D341Med (cell line): ENCODE results near the gene IGSF9.

Experiments
- DNase-seq: peaks from one replicate; pipeline ENCODE4 v3.0.0; 2012; ENCODE audit warnings: low spot score

IGSF9 gene

DNA sequence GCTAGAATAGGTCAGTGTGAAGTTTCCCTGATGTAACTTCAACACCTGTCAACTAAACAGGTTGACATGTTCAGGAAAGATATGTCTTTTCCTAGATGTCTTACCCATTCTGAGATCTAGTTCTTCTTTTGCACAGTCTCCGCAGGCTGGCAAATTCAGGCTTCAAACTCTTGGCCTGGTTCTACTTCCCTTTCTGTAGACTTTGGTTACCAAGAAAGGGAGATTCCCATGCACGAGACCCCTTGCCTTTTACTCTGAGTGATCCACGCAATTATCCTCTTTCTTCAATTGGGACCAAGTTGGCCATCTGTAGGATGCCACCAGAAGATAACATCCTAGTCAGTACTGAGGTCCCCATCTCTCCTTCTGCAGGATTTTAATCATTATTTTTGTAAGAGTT is 47.5 kb downstream of the IGSF9 start:
- no peak for DNase-seq

DNA sequence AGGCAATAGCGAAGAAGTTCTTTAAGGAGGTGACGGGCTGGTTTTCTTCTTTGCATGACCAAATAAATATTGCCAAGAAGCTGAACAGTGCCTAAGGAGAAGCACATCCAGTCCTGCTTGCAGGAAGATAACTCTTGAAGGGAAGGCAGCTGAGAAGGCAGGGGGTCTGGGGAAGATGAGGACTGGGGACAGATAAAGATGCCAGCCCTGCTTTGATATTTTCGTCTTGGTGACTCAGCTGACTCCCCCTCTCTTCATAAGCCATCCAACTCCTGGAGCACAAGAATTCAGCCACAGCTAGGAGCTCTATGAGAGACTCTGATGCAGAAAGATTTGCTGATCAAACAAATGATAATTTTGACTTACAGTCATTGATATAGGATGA is 48.9 kb downstream of the IGSF9 start:
- DNase-seq, result no peak

DNA sequence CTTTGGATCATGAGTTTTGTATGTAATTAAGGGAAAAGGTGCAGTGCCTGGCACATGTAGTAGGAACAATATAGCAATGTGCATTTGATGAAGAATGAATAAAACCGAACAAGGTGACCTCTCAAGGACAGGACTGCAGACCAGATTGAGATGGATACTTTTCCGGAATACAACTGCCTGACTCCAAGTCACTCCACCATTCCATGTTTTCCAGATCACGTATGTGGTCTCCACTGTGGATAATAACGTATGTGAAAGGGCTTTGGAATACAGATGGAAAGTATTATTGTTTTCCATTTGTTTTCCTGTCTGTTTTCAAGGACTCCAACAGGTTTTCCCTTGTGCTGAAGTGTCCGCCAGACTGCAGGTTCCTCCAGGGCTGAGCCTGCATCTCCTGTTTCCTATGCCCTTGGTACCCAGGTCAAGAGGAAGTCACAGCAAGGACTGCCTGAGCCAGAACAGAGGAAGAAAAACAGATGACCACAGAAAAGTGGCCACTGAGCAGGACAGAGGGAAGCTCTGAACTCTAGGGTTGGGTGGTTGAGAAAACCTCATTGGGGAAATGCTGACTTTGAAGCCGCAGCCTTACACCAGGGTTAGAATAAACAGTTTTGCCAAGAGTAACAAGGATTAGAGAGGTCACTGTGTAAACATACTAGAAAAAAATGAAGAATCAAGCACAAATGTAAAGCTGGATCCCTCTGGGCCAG is 49.4 kb downstream of the IGSF9 start:
- no peak for DNase-seq

DNA sequence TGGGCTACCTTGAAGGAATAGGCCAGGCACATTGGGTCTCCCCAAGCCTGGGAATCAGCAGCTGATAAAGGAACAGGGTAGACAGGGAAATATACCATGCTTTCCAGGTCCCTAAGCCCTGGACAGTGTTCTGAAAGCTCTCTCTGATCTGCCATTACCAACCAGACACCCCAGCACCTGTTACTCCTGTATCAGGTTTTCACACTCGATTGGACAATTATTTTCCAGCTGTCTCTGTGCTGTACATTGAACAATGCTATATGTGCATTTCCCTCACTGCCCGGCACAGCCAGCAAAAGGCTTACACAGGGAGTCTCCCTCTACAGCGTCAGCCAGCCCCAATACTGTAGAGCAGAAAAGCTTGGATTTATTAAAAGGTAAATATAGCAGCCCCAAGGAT is 50.1 kb downstream of the IGSF9 start:
- DNase-seq, result no peak

DNA sequence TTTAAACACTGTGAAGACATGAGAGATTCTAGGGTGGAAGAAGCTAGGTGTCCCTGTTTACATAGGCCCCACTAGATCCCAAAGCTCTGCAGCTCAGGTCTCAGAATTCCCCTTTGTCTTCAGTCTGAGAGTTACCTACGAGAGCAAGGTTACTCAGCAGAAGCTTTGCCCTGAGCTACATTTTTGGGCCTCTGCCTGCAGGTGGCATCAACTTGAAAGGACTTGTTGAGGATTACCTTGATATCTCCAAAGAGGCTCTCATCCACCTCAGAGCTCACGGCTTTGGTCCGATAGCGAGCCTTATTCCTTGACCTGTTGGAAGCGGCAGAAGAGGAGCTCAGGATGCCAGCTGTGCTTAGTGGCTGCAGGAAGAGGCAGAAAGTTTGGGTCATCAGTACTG is 52.5 kb downstream of the IGSF9 start:
- DNase-seq, result no peak

DNA sequence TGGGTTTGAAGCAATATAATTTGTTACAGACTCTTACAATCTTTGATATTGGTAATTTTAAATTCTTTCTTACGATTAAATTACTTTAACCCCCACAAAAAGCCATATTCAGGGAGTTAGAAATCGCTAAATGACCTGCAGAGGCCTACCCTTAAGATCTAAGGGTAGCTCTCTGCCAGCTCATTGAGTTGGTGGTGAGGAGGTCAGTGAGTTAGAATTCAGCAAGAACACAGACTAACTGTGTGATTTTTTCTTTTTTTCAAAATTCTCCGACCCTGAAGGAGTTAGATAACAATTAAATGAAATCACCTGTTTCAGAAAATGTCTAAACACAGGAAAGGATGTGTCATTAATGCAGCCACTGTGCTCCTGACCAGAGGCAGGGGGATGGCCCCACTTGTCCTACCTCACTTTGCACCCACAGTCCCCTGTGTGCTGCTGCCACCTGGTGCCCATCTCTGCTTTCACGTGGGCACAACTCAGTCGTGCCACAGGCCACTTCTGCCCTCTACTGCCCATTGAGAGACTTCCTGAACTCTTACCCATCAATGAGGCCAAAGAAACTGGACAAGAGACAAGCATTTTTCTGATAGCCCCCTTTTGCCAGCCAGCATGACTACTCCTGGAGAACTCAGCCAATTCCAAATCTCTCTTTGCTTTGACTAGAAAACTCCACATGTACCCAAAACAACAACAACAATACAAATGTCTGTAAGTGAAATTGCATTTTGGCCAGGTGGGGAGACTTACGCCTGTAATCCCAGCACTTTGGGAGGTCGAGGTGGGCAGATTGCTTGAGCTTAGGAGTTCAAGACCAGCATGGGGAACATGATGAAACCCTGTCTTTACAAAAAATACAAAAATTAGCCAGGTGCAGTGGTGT is 53.9 kb downstream of the IGSF9 start:
- DNase-seq, result peak; percentile 89

DNA sequence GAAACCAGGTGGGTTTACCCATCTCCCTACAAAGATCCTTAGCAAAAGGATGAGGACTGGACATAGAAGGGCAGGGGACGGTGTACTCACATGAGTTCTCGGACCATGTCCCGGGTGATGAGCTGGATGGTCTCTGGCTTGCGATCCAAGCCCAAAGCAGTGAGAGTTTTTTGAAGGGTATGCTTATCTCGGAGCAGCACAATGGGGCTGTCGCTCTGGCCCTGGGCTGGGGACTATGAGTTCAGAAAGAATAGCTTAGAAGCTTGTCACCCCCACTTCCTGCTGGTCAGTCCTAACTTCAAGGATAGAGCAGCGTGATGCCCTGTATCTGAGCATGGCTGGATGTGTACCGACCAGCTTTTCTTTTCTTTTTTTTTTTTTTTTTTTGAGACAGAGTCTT is 55.0 kb downstream of the IGSF9 start:
- DNase-seq, result no peak

DNA sequence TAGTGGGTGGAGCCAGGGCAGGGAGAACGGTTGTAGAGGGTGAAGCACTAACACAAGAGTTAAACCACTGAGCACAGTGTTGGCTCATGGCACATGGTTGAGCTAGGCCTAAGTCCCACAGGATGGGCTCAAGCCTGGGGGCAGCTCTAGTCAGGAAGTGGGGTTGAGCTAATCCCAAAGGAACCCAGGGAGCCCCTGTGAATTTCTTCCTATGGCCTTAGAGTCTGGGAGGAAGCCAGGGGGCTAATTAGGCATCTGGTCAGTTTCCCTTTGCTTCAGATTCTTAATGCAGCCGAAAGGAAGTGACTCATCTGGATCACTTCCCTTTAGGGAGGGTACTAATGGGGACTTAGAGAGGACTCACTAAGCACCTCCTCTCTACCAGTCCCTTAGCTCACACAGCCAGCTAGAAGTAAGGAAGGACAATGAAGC is 55.6 kb downstream of the IGSF9 start:
- no peak for DNase-seq

DNA sequence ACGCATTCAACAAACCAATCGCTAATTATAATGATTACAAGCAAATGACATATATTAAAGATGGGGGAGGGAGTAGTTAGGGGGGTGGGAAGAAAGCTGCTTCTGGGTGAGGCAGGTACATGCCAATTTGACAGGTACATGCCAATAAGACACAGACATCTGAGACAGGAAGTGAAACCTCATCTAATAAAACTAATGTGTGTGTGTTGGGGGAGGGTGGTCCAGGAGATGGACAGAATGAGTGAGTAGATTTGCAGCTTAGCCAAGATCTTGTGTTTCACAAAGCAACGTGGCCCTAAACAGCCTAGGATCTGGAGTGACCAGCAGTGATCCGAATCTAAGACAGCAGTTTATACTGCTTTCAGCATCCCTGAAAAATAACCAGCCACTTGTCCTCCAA is 56.2 kb downstream of the IGSF9 start:
- DNase-seq, result no peak

DNA sequence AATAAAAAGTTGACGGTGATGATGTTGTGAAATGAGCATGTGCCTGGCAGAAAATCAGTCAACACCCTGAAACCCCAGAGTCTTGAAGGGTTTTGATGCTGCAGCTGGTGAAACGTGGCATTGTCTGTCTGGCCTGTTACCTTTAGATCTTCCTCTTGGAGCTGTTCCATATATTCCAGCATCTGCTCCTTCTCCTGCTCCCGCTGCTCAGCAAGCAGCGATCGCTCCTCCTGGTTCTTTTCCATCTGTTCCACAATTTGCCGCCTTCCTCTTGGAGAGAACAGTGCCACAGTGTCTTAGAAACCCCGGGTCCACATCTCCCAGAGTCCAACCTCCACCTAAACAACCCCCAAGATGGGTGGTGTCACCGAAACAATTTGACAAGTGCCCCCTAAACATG is 61.1 kb downstream of the IGSF9 start:
- no peak for DNase-seq

DNA sequence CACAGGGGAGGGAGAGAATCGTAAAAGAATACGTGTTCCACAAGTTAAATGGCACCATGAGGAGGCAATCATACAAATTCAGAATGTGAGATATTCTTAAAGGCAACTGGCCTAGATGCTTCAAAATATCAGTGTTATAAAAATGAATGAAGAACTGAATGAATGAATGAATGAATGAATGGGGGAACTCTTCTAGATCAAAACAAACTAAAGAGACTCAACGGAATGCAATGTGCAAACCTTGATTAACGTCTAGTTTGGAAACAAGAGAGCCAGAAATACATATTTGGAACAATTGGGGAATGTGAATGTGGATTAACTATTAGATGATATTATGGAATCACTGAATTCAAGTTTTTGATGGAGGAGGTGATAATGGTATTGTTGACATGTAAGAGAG is 62.3 kb downstream of the IGSF9 start:
- DNase-seq, result no peak

DNA sequence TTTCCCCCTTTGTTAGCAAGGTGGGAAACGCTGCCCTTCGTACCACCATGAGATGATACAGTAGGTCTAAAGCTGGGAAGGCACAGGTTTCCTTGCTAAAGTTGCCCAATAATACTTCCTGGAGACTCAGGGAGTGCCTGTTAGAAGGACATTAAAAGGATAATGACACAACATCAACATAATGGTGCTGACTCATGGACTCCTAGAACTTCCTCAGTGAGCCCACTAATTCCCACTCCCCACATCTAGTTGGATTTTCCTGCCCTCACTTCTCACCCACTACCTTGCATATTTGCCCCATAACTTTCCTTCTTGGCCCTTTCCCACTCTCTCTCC is 62.9 kb downstream of the IGSF9 start:
- DNase-seq, result no peak

DNA sequence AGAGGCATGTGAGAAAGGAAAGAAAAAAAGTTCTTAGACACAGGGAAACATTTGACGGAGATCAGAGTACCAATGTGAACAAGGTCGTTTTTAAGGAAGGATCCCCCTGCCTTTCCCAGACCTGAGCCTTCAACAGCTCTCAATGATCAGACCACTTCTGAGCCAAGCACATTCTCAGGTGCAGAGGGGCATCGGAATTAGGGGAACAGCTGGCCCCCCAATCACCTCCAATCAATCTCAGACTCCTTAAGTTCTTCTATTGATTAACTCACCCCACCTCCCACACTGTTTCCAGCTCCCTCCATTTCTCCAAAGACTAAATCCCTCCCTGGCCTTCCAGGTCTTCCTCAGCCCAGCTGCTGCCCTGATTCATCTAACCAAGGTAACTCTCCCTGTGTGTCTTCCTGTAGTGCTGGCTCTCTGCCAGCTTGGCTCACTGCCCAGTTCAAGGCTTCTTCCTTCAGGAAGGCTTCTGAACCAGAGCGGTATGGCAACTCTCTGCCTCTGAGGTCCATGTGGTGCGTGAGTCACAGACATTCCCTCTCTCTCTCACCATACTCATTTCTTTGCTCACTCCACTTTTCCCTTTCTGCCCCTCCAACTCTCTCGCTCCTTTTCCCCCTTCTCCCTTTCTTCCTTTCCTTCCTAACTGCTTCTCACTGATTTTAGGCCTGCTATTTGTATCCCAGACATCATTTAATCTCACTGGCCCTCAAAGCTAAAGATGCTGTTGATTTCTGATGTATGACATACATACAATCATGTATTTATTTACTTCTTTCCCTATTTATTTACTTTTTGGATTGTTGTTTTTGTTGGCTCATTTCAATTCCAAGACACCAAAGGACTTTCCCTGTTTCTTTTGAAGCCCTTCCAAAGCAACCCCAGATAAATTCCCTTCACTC is 63.5 kb downstream of the IGSF9 start:
- no peak for DNase-seq

DNA sequence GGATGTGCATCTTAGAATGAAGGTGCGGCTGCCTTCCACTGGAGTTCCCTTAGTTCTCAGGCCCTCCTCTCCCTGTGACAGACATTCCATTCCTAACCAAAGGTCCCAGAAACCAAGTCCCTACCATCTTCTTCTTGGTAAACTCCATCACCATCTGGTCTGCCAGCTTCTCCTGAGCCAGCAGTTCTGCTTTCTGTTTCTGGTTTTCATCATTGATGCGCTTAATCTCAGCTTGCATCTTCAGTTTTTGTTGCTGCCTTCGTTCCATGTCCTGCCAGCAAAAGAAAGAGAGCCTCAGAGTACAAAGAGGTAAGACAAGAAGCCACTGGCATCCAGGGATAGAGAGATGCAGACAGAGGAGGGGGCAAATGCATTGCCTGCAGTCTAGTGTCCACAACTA is 65.0 kb downstream of the IGSF9 start:
- no peak for DNase-seq

DNA sequence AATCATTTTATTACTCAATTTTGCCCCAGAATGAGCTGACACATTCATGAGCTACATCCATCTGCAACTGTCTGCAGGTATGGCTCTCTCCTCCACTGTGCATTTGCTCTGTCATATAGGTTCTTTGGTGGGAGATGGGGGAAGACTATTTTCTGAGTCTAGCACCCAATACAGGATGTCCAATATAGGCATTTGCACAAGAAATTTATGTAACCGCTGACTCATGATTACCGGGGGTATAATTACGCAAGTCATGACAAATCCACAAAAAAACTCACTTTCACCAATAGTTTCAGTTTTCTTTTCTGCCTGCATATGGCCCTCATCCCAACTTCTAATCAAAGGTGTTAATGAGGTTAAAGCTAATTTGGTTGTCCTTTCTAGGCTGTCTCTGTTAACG is 65.4 kb downstream of the IGSF9 start:
- no peak for DNase-seq

DNA sequence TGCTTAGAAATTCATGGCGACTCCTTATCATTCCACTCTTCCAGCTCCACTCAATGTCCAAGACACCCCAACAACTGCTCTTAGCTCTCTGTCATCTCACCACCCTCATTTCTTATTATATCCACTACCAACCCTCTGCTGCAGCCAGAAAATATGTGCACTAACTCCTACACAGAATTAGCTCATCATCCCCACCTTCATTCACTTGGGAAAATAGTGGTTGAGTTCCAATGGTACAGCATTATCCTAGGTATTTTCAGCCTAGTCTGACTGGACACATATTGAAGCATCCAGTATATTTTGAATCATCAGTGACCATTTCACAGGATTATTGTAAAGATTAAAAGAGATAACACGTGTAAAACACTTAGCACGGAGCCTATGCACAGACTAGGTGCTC is 66.3 kb downstream of the IGSF9 start:
- DNase-seq, result no peak

DNA sequence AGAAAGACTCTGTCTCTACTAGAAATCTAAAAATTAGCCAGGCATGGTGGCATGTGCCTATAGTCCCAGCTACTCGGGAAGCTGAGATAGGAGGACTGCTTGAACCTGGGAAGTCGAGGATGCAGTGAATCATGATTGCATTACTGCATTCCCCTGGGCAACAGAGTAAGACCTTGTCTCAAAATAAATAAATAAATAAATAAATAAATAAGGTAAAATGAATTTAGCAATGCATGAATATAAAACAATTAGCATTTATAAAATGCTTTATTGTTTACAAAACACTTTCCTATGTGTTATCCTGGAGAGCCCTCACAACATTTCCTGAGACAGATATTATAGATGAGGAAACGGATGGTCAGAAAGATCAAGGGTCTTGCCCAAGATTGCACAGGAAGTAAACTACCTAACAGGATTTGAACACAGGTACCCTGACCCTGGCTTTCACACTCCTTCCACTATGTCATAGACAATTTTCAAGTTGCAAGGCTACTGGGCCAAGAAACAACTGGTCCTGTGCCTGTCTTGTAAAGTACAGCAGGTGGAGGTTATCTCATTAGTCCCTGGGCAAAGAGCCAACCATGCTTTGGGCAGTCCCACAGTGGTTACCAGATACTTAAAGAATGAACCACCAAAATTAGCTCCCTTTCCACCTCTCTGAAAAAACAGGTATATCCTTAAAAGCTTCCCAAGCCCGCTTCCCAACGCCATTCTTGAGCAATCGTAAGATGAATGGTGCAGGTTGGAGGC is 67.5 kb downstream of the IGSF9 start:
- no peak for DNase-seq
